H1 (cell line): ENCODE data around the gene SAP30L. TPM values are rescaled to one million over a fixed set of nuclear protein-coding genes. Genes with fewer than 3 reads are reported as not detected.

Experiments used
- TAF7 ChIP-seq: optimal IDR thresholded peaks from 2 replicates; pipeline ENCODE3; 2011; ENCODE audit warnings: low read depth, mild to moderate bottlenecking, inconsistent platforms, low read length, moderate library complexity, borderline replicate concordance
- polyA plus RNA-seq, 7 experiments: library from polyadenylated mRNA; depleted of rRNA in 3 of 7; stranded (reverse) in 5 of 7; unstranded in 2 of 7; fragments of >200 nt in 5 of 7; fragments of 200-250 nt in 2 of 7; gene quantifications; 1 replicate in 5 of 7; 2 replicates in 1 of 7; 4 replicates in 1 of 7; pipeline versions ENCODE4 v1.2.1 to v1.2.3, GENCODE V29; 2011 to 2013; ENCODE audit warnings: missing spikeins in 2 of 7, mixed read lengths in 2 of 7
- total RNA-seq: library from RNA; stranded (reverse); fragmentation: NEBNext Ultra II Directional; extraction: Animal tissue kit (Norgen Biotek cat#: 25700); gene quantifications from 2 replicates; pipeline ENCODE4 v1.2.1, GENCODE V29; 2021

Gene SAP30L
- total and polyA plus RNA-seq, 2 of the 8 experiments (the other 6 are each of a cell fraction or from before 2014, with no cell fraction given), result 12.2 to 31.5 TPM

GRCh38 chr5:154449786-154450185 lies 4.0 kb downstream of the SAP30L start (continued):
- TF ChIP-seq TAF7, result no peak
